Fibroblast of lung (primary cell): ENCODE data around the gene CCDC201. TPM values are rescaled to one million over a fixed set of nuclear protein-coding genes. Genes with fewer than 3 reads are reported as not detected.

ENCODE experiments used
- DNase-seq, 2 donors: peaks; one replicate each; pipeline versions ENCODE4 v3.0.0 to v3.0.0-alpha.2; 2010; ENCODE audit warnings: low read depth in 2 of 2
- H2AFZ ChIP-seq: 2 replicates; pipeline ENCODE4 v1.5.1; 2012; ENCODE audit warnings: low read length, control low read depth, inconsistent platforms
- H3K27ac ChIP-seq: 2 replicates; pipeline ENCODE4 v1.5.1; 2011; ENCODE audit warnings: low read length, control low read depth; ENCODE audit not compliant: insufficient read depth
- H3K27me3 ChIP-seq: 2 replicates; pipeline ENCODE4 v1.5.1; 2011; ENCODE audit warnings: mild to moderate bottlenecking, low read length; ENCODE audit not compliant: control insufficient read depth, insufficient read depth
- H3K36me3 ChIP-seq: 2 replicates; pipeline ENCODE4 v1.5.1; 2011; ENCODE audit warnings: low read length; ENCODE audit not compliant: control insufficient read depth, insufficient read depth
- H3K4me1 ChIP-seq: 2 replicates; pipeline ENCODE4 v1.5.1; 2011; ENCODE audit warnings: low read length; ENCODE audit not compliant: control insufficient read depth, insufficient read depth; ENCODE audit errors: extremely low read depth
- H3K4me2 ChIP-seq: 2 replicates; pipeline ENCODE4 v1.5.1; 2011; ENCODE audit warnings: low read length, control low read depth; ENCODE audit not compliant: insufficient read depth; ENCODE audit errors: extremely low read depth
- H3K4me3 ChIP-seq, 4 experiments: fragments of 200-600 bp in 1 of 4; sonication (generic) in 1 of 4; replicated peaks in 1 of 4; 2 replicates each; pipeline ENCODE4 v1.5.1; 2011 to 2016; ENCODE audit warnings: low read length in 4 of 4, low read depth in 3 of 4, mild to moderate bottlenecking in 3 of 4, control low read depth in 2 of 4, inconsistent platforms in 1 of 4, mixed read lengths in 1 of 4; ENCODE audit not compliant: insufficient read depth in 1 of 4; ENCODE audit errors: control extremely low read depth in 1 of 4
- H3K79me2 ChIP-seq: 2 replicates; pipeline ENCODE4 v1.5.1; 2012; ENCODE audit warnings: mild to moderate bottlenecking, low read length, inconsistent platforms; ENCODE audit not compliant: control insufficient read depth, insufficient read depth
- H3K9ac ChIP-seq: 2 replicates; pipeline ENCODE4 v1.5.1; 2011; ENCODE audit warnings: mild to moderate bottlenecking, low read length, control low read depth; ENCODE audit not compliant: insufficient read depth
- H3K9me3 ChIP-seq: 2 replicates; pipeline ENCODE4 v1.5.1; 2012; ENCODE audit warnings: low read depth, low read length; ENCODE audit not compliant: control insufficient read depth, insufficient read depth
- H4K20me1 ChIP-seq: 2 replicates; pipeline ENCODE4 v1.5.1; 2011; ENCODE audit warnings: low read length; ENCODE audit not compliant: control insufficient read depth, insufficient read depth; ENCODE audit errors: extremely low read depth
- EZH2 ChIP-seq: IDR thresholded peaks from 2 replicates; pipeline ENCODE4 v1.5.1; 2012; ENCODE audit warnings: low read length, control low read depth, mild to moderate bottlenecking; ENCODE audit errors: missing control alignments
- polyA minus RNA-seq: library from RNA; depleted of rRNA, polyadenylated mRNA; stranded (reverse); fragments of >200 nt; gene quantifications from 2 replicates; pipeline ENCODE4 v1.2.3, GENCODE V29; 2011; ENCODE audit warnings: low replicate concordance
- polyA plus RNA-seq, 2 donors: library from polyadenylated mRNA; depleted of rRNA in 1 of 2; stranded (reverse) in 1 of 2; unstranded in 1 of 2; fragments of >200 nt; gene quantifications; 2 replicates each; pipeline ENCODE4 v1.2.1, GENCODE V29; 2011 to 2012; ENCODE audit warnings: missing spikeins in 1 of 2
- total RNA-seq: library from RNA; depleted of rRNA; stranded (reverse); fragments of >200 nt; gene quantifications from 2 replicates; pipeline ENCODE4 v1.2.1, GENCODE V29; 2014
- TF ChIP-seq, protein P1 (sequence below), 2 donors: IDR thresholded peaks in 1 of 2; conservative IDR thresholded peaks in 1 of 2; 1 replicate in 1 of 2; 2 replicates in 1 of 2; pipeline ENCODE4 v1.5.1; 2011 to 2012; ENCODE audit warnings: low read length in 2 of 2, control low read depth in 1 of 2, inconsistent platforms in 1 of 2, low read depth in 1 of 2, mild to moderate bottlenecking in 1 of 2

The CCDC201 gene, protein sequence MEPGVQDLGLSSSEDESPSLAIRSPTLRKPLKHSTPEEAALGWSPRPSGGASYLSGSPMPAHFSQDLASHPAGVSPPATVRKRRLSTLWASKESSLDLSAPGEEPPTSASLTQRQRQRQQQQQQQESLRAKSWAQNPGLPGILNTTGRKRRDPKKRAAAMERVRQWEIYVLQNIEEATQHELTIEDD
- not detected in 2 replicates for total RNA-seq
- not detected in 2 replicates for polyA plus RNA-seq
- not detected in 2 replicates for polyA plus RNA-seq (2012)
- polyA minus RNA-seq: not detected in 2 replicates

DNA sequence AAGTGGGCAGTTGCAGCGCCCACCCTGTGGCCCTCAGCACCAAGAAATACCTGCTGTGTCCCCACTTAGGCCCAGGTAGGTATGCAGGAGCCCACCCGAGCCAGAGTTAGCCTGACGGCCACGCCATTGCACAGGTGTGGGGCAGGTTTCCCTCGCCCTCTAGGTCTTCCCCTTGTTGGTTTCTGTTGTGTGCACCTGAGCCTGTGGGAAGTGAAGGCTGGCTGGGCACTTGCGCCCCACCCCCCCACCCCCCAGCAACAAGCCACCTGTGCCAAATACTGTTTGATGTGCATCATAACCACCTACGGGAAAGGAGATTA, at the start of gene CCDC201:
TSS of gene CCDC201 (minus strand) at position 48 of the 320 bp plus-strand sequence. CDS start 75 bp downstream, outside the sequence.
- Histone ChIP-seq H3K9me3 (no peaks in the 10 kb centered on the region), H3K4me2 (no peak within 1 kb of the TSS), H3K4me3 (no peak within 1 kb of the TSS), H3K27ac (no peak within 1 kb of the TSS), H3K36me3 (no peaks in the 10 kb centered on the region), H3K79me2 (no peaks in the 10 kb centered on the region), H3K4me1 (peaks cover 4% of the 10 kb centered on the region), H2AFZ (no peak within 1 kb of the TSS), H3K27me3 (no peaks in the 10 kb centered on the region), H3K9ac (no peak within 1 kb of the TSS), H4K20me1 (no peaks in the 10 kb centered on the region)
- TF ChIP-seq, protein P1, sequence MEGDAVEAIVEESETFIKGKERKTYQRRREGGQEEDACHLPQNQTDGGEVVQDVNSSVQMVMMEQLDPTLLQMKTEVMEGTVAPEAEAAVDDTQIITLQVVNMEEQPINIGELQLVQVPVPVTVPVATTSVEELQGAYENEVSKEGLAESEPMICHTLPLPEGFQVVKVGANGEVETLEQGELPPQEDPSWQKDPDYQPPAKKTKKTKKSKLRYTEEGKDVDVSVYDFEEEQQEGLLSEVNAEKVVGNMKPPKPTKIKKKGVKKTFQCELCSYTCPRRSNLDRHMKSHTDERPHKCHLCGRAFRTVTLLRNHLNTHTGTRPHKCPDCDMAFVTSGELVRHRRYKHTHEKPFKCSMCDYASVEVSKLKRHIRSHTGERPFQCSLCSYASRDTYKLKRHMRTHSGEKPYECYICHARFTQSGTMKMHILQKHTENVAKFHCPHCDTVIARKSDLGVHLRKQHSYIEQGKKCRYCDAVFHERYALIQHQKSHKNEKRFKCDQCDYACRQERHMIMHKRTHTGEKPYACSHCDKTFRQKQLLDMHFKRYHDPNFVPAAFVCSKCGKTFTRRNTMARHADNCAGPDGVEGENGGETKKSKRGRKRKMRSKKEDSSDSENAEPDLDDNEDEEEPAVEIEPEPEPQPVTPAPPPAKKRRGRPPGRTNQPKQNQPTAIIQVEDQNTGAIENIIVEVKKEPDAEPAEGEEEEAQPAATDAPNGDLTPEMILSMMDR (conservative IDR thresholded peaks at IDR 0.05 in 1 of 2, IDR thresholded peaks at IDR 0.05 in 1 of 2; ENCODE audit: low read depth in 1 of 2, low read length in 2 of 2): no peak
- no peak for DNase-seq

DNA sequence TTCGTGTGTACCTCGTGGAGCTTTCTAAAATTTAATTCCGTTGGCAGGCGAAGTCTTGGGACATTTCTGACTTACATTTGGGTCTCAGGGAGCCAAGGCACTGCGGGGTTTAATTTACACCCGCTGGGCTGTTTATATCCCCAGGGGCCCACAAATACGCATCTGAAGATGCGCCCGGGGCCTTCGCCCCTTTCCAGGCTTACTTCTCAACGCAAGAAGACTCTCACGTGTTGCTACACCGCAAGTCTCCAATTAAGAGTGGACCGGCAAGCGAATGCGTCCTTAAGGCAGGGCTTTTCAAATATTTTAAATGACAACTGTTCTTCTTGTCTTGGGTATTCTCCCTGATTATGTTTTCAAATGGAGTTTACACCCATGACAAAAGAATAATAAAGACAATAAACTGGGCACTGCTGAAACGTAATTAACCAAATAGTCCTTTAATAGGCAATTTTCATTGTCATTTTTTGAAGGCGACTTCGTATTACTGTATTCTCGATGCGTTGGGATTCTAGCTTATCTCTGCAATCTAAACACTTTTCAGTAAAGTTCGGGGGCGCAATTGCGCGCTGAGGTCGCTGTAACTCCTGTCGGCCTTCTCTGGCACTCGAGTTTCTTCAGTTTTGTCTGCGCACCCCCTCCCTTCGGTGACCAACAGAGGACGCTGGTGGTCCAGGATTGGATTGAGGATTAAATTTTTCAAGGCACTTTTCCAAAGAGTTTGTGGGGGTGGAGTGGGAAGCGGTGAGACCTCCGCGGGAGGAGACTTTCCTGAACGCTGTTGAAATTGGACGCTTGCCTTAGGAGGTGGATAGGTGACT, 49.0 kb upstream of the CCDC201 start:
- Histone ChIP-seq H2AFZ (peak overlapping the region; percentile 43), H3K79me2 (no peaks in the 10 kb centered on the region), H3K27me3 (peaks cover 25% of the 10 kb centered on the region), H3K9ac (no peak overlapping the region), H3K9me3 (no peaks in the 10 kb centered on the region), H3K4me3 (peak overlapping the region; percentile 33 to 64 (median 54)), H3K27ac (no peak overlapping the region), H3K36me3 (no peaks in the 10 kb centered on the region), H4K20me1 (no peaks in the 10 kb centered on the region), H3K4me2 (peak overlapping the region; percentile 81), H3K4me1 (peaks cover 13% of the 10 kb centered on the region)
- no peak for TF ChIP-seq EZH2
- TF ChIP-seq, protein P1 (conservative IDR thresholded peaks at IDR 0.05 in 1 of 2, IDR thresholded peaks at IDR 0.05 in 1 of 2; ENCODE audit: low read depth in 1 of 2, low read length in 2 of 2): peak; percentile 99
- DNase-seq: peak; percentile 67 to 80

DNA sequence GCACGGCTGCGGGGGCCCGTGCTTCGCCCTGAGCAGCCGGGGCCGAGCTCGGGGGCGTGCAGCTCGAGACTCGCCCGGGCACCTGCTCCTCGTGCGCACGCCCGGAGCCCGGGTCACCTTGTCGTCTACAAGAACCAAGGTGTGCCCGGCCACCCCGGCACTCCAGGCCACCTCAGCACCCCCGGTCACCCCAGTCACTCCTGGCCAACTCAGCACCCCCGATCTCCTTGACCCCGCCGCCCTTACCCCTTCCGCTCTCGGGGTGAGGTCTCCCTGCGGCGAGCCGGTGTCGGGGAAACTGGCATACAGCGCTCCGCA, 48.5 kb upstream of the CCDC201 start:
- TF ChIP-seq EZH2: no peak
- TF ChIP-seq, protein P1 (conservative IDR thresholded peaks at IDR 0.05 in 1 of 2, IDR thresholded peaks at IDR 0.05 in 1 of 2; ENCODE audit: low read depth in 1 of 2, low read length in 2 of 2): no peak
- Histone ChIP-seq H4K20me1 (no peaks in the 10 kb centered on the region), H3K27me3 (peaks cover 25% of the 10 kb centered on the region), H3K4me3 (peak overlapping the region; percentile 33 to 64 (median 54)), H3K9me3 (no peaks in the 10 kb centered on the region), H3K4me2 (peak overlapping the region; percentile 81), H2AFZ (no peak overlapping the region), H3K4me1 (peaks cover 13% of the 10 kb centered on the region), H3K36me3 (no peaks in the 10 kb centered on the region), H3K9ac (no peak overlapping the region), H3K27ac (no peak overlapping the region), H3K79me2 (no peaks in the 10 kb centered on the region)
- no peak for DNase-seq
